NCI-H2107 (cell line): ENCODE measurements around the gene P2RY14.

Source experiments
- DNase-seq: peaks from one replicate; lab custom pipeline; 2025; lab: John Stamatoyannopoulos, UW

The P2RY14 gene

DNA sequence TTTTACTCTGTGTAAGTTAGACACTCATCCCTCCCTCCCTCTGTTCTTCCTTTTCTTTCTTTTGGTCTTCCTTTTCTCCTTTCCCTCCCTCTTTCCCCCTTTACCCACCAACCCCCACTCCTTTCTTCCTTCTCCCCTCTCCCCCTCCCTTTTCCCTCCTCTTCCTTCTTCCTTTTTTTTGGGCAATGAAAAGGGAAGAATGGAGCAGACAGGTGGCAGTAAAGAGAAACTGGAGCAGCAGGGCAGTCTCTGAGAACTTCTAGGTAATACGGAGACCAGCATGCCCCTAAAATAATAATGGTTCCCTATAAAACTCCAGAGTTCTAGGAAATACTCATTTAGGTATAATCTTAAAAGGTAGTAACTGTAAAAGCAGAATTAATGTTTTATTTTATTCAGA lies 63.9 kb downstream of the P2RY14 start:
- no peak for DNase-seq

DNA sequence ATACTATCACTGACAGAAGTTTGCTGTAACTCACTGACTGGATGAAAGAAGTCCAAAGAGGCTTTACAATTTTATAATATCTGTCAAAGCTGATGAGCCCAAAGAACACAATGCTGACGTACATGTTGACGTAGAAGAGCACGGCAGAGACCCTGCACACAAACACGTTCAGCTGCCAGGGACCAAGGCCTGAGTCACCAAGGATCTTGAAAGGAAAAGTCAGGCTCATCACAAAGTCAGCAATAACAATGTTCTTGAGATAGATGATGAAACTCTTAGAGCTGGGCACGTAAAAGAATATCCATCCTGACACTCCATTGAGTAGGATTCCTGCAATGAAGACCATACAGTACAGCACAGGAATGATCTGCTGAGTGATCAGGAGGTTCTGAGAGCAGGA lies 64.5 kb downstream of the P2RY14 start:
- DNase-seq, result no peak

DNA sequence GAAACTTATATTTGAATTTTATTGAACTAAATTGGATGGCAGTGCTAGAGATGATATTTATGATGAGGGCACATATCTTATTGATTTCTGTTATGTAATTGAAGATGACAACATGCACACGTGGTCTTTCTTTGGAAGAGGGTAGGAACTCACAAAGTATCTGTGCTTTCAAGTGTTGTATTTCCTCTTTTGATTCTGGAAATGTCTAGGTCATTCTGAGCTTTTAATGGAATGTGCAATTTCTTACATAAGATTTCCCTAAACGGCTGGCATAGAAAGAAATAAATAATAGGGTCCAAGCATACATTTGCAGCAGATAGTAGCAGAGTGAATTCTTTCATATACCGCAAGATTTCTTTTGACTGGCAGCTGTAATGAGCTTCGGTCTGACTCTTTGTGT lies 65.2 kb downstream of the P2RY14 start:
- DNase-seq, result no peak

GRCh38 chr3:151210676-151211381 lies 67.5 kb downstream of the P2RY14 start:
- no peak for DNase-seq

DNA sequence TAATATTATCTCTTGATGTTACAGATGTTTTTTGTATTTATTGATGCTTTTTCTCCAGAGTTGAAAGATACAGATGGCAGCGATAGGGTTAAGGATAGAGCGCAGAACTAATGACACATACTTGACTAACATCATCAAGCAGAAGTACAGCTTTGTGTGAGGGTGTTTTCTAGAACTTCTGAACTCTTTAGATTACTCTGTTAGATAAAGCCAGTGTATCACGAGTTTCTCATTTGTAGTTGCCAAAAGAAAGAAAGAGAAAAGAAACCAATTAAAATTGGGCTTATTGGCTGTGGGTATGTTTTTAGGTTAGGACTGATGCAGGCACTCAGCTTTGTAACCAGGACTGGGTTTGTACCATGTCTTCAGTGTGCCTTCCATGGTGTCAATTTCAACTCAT lies 68.7 kb downstream of the P2RY14 start:
- no peak for DNase-seq

DNA sequence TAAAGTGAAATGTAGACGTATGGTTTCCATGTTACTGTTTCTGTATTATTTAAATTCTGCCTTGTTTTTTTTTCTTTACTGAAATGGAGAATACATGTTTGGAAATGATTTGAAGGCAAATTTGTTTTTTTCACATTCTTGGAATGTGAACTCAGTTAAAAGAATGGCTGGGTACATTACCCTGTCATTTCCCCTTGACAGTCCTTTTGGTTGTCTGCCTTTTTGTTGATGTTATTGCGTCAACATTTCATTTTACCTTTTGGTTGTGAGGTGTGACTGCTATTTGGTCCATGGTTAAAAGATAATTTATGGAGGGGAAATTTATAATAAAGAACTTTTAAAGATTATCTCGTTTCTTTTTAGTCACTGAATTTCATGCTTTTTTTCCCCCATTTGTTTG lies 72.1 kb downstream of the P2RY14 start:
- DNase-seq, result no peak

GRCh38 chr3:151205482-151205881 lies 72.9 kb downstream of the P2RY14 start:
- DNase-seq, result no peak

GRCh38 chr3:151204530-151205402 lies 73.6 kb downstream of the P2RY14 start:
- no peak for DNase-seq

GRCh38 chr3:151203051-151203420 lies 75.3 kb downstream of the P2RY14 start, which contains the start of gene GPR171:
Gene GPR171 (minus strand): TSS chr3:151203216. CDS start chr3:151199386, 3,830 bp downstream.
- DNase-seq, result no peak

GRCh38 chr3:151201051-151201730 lies 77.2 kb downstream of the P2RY14 start:
- DNase-seq, result no peak

GRCh38 chr3:151200586-151200985 lies 77.8 kb downstream of the P2RY14 start:
- no peak for DNase-seq

- DNase-seq, result no peak
These were observed 78.5 kb downstream of the P2RY14 start for GRCh38 chr3:151199554-151200438.

DNA sequence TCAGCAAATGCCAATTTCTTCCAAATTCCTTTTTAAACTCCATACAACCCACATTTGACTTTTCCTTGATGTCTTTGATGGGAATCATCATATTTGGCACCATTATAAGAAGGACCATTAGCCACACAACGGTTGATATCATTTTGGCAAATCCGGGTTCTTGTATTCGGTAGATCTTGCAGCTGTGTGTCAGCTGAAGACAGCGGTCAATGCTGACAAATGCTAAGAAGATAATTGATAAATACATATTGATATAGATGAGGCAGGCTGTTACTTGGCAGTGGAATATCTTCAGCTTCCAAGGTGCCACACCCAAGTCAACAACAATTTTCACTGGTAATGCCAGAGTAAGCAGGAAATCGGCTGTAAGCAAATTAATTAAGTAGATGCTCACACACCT lies 79.5 kb downstream of the P2RY14 start:
- no peak for DNase-seq

DNA sequence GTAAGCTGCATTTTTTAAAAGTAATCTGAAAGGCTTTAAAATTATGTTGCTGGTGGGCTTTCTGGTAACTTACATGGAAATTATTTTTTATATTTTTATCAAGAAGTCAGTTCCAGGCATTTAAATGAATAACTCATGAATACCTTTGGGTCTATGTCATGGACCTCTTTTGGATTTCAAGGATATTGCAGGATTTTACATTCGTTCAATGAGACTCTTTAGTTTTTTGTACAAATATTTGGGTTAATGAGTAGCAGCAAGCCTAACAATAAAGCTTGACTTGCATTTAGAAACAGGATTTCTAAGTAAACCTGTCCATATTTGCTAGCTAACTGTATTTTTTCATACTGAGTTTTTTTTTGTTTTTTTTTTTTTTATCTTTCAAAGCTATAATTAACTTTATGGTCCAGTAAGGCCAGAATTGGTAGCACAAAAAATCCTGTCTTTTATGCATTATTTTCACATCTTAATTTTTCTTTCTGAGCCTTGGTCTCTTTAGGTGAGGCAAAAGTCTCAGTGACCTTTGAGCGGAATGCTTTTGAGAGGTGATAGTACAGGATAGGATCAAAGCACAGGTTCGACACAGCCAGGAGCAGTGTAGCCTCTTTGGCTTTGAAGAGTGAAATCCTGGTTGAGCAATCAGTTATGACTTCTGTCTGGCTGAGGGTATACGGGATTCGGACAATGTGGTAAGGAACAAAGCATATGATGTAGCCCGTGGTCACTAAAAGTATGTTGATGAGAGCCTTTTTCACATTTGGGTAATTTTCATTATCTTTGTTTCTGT lies 80.2 kb downstream of the P2RY14 start:
- DNase-seq, result no peak

DNA sequence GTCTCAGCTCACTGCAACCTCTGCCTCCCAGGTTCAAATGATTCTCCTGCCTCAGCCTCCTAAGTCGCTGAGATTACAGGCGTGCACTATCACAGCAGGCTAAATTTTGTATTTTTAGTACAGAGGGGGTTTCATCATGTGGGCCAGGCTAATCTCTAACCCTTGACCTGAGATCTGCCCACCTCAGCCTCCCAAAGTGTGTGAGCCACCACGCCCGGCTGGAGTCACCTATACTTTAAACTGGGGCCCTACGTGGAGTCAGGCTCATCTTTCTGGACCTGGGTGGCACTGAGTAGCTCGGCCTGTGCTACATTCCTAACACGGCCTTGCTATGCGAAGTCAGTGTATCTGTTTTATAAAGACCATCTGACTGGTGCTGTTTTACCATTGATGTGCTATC lies 81.1 kb downstream of the P2RY14 start:
- no peak for DNase-seq

DNA sequence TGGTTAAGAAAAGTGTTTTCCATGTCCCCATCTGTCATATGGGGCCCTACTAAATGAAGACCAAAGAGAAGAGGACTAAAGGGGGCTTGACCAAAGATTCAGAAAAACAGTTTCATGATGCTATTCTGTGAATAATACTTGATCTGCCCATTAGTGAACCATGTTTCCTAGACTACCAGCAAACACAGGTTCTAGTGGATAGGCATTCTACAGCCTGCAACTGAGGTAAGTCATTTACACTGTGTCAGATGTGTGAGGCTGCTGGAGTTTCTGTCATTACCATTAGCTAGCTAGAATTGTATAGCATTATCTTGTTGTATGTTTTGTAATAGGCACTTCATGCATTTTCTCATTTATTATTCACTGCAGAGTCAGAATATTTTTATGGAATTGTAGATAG lies 81.9 kb downstream of the P2RY14 start:
- DNase-seq, result no peak

- no peak for DNase-seq
These were observed 82.5 kb downstream of the P2RY14 start for GRCh38 chr3:151195826-151196225.

DNA sequence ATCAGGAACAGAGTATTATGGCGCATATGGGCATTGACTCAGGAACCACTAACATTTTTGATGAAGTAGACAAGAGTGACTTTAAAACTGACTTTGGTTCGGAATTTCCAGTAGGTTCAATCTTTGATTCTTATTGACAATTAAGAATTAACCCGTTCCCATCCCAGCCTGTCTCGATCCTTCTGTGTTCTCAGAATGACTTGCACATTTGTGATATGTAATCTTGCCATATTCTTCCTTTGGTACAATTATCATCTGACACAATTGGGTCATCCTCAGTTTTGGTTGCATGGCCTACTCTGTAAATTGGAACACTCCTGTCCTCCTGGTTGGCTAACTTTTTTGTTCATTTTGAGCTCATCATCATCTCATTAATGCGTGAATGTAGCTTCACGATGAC lies 85.8 kb downstream of the P2RY14 start:
- no peak for DNase-seq

- no peak for DNase-seq
These were observed 87.2 kb downstream of the P2RY14 start for GRCh38 chr3:151191095-151191494.

GRCh38 chr3:151183265-151183671 lies 95.1 kb downstream of the P2RY14 start:
- no peak for DNase-seq
